SJSA1 (cell line): ENCODE data around the gene NXNL1. TPM values are rescaled to one million over a fixed set of nuclear protein-coding genes. Genes with fewer than 3 reads are reported as not detected.
"Not testable (repeated sequence)": the region's sequence is repeated elsewhere in the genome, so short reads cannot be mapped to it uniquely, and the experiment has no call there.

ENCODE experiments used
- DNase-seq, 2 experiments: peaks; one replicate each; pipeline ENCODE4 v3.0.0-alpha.2; 2015 to 2020; ENCODE audit warnings: low spot score in 2 of 2, low read depth in 1 of 2
- H3K27ac ChIP-seq: fragments of 250-450 bp; sonication (Bioruptor Pico); 2 replicates; pipeline ENCODE4 v1.5.1; 2020; ENCODE audit warnings: mild to moderate bottlenecking, moderate library complexity
- H3K27me3 ChIP-seq: fragments of 250-450 bp; sonication (Bioruptor Pico); replicated peaks from 2 replicates; pipeline ENCODE4 v1.5.1; 2020; ENCODE audit warnings: mild to moderate bottlenecking, moderate library complexity
- H3K36me3 ChIP-seq: fragments of 250-450 bp; sonication (Bioruptor Pico); 2 replicates; pipeline ENCODE4 v1.5.1; 2020; ENCODE audit warnings: mild to moderate bottlenecking
- H3K4me1 ChIP-seq: fragments of 250-450 bp; sonication (Bioruptor Pico); replicated peaks from 2 replicates; pipeline ENCODE4 v1.6.1; 2021; ENCODE audit warnings: mild to moderate bottlenecking
- H3K4me3 ChIP-seq: fragments of 250-450 bp; sonication (Bioruptor Pico); 2 replicates; pipeline ENCODE4 v1.5.1; 2020; ENCODE audit warnings: mild to moderate bottlenecking
- H3K9me3 ChIP-seq: fragments of 250-450 bp; sonication (Bioruptor Pico); replicated peaks from 2 replicates; pipeline ENCODE4 v1.5.1; 2020; ENCODE audit warnings: mild to moderate bottlenecking
- total RNA-seq: library from RNA; depleted of rRNA; stranded (reverse); fragments of >200 nt; shearing (Covaris generic); gene quantifications from 2 replicates; pipeline ENCODE4 v1.2.3, GENCODE V29; 2014; rRNA removed

The NXNL1 gene, protein sequence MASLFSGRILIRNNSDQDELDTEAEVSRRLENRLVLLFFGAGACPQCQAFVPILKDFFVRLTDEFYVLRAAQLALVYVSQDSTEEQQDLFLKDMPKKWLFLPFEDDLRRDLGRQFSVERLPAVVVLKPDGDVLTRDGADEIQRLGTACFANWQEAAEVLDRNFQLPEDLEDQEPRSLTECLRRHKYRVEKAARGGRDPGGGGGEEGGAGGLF
- not detected in 2 replicates for total RNA-seq

DNA sequence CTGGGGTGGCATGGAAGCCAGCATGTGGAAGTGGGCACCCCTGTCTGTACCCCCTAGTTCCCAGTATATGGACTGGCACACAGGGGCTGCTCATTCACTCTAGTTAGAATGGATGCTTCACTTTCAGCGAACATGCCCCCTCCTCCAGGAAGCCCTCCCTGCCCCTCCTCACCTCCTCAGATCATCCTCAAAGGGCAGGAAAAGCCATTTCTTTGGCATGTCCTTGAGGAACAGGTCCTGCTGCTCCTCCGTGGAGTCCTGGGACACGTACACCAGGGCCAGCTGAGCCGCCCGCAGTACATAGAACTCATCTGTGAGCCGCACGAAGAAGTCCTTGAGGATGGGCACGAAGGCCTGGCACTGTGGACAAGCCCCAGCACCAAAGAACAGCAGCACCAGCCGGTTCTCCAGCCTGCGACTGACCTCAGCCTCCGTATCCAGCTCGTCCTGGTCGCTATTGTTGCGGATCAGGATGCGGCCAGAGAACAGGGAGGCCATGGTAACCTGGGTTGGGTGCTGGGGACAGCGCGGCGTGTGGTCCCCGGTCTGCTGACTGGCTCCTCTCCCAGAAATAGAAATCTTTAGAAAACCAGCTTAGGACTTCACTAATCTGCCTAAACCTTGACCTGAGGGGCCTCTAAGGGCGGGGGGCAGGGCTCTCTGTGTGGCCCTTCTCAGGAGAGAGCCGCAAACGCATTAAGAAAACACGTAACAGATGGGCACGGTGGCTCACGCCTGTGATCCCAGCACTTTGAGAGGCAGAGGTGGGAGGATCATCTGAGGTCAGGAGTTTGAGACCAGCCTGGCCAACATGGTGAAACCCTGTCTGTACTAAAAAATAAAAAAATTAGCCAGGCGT lies at the start of gene NXNL1:
TSS of gene NXNL1 (minus strand) at position 555 of the 859 bp plus-strand sequence. CDS start at position 498, 57 bp downstream.
- Histone ChIP-seq H3K27ac (no peak within 1 kb of the TSS), H3K4me1 (peaks cover 4% of the 10 kb centered on the region; the same call in 1 of the 2 replicates), H3K36me3 (no peaks in the 10 kb centered on the region), H3K27me3 (peaks cover 24% of the 10 kb centered on the region), H3K4me3 (no peak within 1 kb of the TSS), H3K9me3 (no peaks in the 10 kb centered on the region)
- DNase-seq = no peak

DNA sequence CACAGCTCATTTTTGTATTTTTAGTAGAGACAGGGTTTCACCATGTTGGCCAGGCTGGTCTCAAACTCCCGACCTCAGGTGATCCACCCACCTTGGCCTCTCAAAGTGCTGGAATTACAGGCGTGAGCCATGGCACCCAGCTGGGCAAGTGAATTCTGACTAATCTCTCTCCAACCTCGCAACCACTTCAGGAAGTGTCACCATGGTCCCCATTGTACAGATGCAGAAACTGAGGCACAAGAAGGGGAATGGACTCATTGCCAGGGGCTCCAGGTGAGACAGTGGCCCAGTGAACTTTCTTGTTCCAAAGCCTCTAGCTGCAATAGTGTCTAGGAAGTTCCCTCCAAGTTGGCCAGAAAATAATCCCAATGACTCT lies 47.8 kb upstream of the NXNL1 start:
- peaks cover 22% of the 10 kb centered on the region for H3K36me3 ChIP-seq

DNA sequence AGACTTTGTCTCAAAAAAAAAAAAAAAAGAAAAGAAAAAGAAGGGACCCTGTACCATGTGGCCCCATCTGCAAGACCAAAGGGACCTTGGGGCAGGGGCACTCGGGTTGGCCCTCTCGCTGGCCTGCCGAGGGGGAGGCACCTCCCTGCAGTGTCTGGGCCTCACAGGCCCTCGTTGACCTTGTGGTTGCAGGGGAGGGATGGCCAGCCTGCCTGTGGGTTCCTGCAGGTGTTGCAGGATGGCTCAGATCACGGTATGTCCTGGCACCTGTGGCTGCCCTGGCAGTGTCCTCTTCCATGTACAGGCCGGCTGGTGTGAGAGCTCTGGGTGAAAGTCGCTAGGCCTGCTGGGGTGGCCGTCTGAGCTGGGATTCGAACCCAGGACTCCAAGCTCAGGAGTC lies 46.0 kb upstream of the NXNL1 start:
- H3K36me3 ChIP-seq = peaks cover 20% of the 10 kb centered on the region
- H3K9me3 ChIP-seq = no peaks in the 10 kb centered on the region
- no peak overlapping the region for H3K27ac ChIP-seq

More for the DNA sequence above, 47.8 kb upstream of the NXNL1 start:
- H3K27ac ChIP-seq = peak overlapping the region; percentile 75
- not testable (repeated sequence) for H3K4me3 ChIP-seq, DNase-seq, H3K27me3 ChIP-seq, H3K9me3 ChIP-seq
- H3K4me1 ChIP-seq = peaks cover 28% of the 10 kb centered on the region

DNA sequence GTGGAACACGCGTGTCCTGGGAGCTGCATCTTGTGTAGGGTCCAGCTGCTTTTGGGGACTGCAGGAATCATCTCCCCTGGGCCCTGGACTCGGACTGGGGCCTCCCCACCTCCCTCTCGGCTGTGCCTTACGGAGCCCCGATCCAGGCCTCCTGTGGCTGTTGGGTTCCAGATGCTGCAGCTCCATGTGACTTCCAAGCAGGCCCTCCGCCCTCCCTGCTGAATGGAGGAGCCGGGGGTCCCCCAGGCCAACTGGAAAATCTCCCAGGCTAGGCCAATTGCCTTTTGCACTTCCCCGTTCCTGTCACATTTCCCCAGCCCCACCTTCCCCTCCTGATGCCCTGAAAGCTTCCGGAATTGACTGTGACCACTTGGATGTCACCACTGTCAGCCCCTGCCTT lies 44.5 kb upstream of the NXNL1 start:
- peaks cover 25% of the 10 kb centered on the region for H3K36me3 ChIP-seq
- no peak overlapping the region for H3K4me3 ChIP-seq
- peaks cover 17% of the 10 kb centered on the region for H3K4me1 ChIP-seq
- DNase-seq = no peak
- H3K27ac ChIP-seq = no peak overlapping the region
- no peaks in the 10 kb centered on the region for H3K27me3 ChIP-seq
- no peaks in the 10 kb centered on the region for H3K9me3 ChIP-seq

More for the DNA sequence above, 46.0 kb upstream of the NXNL1 start:
- Histone ChIP-seq H3K4me3 (no peak overlapping the region), H3K27me3 (no peaks in the 10 kb centered on the region), H3K4me1 (peaks cover 21% of the 10 kb centered on the region)
- DNase-seq = no peak

DNA sequence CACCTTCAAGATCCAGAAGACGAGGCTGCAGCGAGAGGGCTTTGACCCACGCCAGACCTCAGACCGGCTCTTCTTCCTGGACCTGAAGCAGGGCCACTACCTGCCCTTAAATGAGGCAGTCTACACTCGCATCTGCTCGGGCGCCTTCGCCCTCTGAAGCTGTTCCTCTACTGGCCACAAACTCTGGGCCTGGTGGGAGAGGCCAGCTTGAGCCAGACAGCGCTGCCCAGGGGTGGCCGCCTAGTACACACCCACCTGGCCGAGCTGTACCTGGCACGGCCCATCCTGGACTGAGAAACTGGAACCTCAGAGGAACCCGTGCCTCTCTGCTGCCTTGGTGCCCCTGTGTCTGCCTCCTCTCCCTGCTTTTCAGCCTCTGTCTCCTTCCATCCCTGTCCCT lies 43.7 kb upstream of the NXNL1 start:
- no peak for DNase-seq
- Histone ChIP-seq H3K27ac (no peak overlapping the region), H3K4me1 (peaks cover 12% of the 10 kb centered on the region), H3K4me3 (no peak overlapping the region), H3K36me3 (peaks cover 20% of the 10 kb centered on the region), H3K9me3 (no peaks in the 10 kb centered on the region), H3K27me3 (no peaks in the 10 kb centered on the region)

DNA sequence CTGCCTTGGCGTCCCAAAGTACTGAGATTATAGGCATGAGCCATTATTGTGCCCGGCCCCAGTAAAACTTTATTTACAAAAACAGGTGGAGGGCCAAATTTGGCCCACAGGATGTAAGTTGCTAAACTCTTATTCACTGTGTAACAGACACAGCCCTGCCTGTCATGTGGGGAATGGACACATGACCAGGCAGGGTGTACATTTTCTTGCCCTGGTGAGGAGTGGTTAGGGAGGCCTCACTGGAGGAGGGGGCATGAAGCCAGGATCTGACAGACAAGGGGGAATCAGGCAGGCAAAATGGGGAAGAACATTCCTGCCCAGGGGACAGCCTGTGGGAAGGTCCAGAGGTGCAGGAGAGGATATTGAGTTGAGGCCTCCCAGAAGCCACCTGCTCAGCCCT lies 43.3 kb upstream of the NXNL1 start:
- H3K36me3 ChIP-seq = peaks cover 20% of the 10 kb centered on the region

DNA sequence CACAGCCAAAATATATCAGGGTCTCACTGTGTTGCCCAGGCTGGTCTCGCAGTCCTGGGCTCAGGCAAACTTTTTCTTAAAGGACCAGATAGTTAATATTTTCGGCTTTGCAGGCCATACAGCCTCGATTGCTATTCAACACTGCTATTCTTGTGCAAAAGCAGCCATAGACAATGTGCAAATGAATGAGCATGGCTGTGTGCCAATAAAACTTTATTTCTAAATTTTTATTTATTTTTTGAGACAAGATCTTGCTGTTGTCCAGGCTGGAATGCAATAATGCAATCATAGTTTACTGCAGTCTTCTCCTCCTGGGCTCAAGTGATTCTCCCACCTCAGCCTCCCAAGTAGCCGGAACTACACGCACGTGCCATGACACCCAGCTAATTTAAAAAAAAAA lies 42.5 kb upstream of the NXNL1 start:
- peaks cover 17% of the 10 kb centered on the region for H3K36me3 ChIP-seq
- peaks cover 7% of the 10 kb centered on the region for H3K4me1 ChIP-seq
- H3K27ac ChIP-seq = no peak overlapping the region
- no peak overlapping the region for H3K4me3 ChIP-seq
- no peaks in the 10 kb centered on the region for H3K9me3 ChIP-seq
- H3K27me3 ChIP-seq = no peaks in the 10 kb centered on the region
- DNase-seq = no peak

More for the DNA sequence above, 43.3 kb upstream of the NXNL1 start:
- DNase-seq = no peak
- H3K9me3 ChIP-seq = no peaks in the 10 kb centered on the region
- H3K4me3 ChIP-seq = no peak overlapping the region
- H3K4me1 ChIP-seq = peaks cover 12% of the 10 kb centered on the region
- H3K27ac ChIP-seq = no peak overlapping the region
- H3K27me3 ChIP-seq = no peaks in the 10 kb centered on the region

DNA sequence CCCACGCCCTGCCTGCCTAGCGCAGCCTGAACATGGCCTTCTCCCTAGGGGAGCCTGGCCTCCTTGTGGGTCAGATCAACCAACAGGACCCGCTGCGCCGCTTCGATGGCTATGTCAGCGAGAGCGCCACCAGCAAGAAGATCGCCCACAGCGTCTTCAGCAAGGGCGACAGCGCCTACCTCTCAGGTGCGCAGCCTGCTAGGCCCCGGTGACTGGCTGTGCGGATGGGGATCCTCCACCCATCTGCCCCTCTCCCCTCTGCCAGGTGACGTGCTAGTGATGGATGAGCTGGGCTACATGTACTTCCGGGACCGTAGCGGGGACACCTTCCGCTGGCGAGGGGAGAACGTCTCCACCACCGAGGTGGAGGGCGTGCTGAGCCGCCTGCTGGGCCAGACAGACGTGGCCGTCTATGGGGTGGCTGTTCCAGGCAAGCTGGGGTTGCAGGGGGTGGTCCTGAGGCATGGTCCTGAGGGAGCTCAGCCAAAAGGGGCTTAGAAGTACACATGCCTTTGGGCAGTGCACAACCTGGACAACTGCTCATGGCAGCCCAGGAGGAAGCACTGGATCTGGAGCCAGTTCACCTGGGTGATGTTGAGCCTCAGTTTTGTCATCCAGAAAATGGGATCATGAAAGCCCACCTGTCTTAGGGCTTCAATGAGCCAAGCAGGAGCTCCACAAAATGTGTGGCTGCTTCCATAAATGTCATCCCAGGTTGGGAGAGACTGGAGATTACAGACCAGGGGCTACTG lies 39.9 kb upstream of the NXNL1 start:
- H3K4me1 ChIP-seq = no peaks in the 10 kb centered on the region
- no peaks in the 10 kb centered on the region for H3K9me3 ChIP-seq
- no peaks in the 10 kb centered on the region for H3K27me3 ChIP-seq
- no peak overlapping the region for H3K27ac ChIP-seq
- peaks cover 17% of the 10 kb centered on the region for H3K36me3 ChIP-seq
- H3K4me3 ChIP-seq = no peak overlapping the region
- DNase-seq = no peak

DNA sequence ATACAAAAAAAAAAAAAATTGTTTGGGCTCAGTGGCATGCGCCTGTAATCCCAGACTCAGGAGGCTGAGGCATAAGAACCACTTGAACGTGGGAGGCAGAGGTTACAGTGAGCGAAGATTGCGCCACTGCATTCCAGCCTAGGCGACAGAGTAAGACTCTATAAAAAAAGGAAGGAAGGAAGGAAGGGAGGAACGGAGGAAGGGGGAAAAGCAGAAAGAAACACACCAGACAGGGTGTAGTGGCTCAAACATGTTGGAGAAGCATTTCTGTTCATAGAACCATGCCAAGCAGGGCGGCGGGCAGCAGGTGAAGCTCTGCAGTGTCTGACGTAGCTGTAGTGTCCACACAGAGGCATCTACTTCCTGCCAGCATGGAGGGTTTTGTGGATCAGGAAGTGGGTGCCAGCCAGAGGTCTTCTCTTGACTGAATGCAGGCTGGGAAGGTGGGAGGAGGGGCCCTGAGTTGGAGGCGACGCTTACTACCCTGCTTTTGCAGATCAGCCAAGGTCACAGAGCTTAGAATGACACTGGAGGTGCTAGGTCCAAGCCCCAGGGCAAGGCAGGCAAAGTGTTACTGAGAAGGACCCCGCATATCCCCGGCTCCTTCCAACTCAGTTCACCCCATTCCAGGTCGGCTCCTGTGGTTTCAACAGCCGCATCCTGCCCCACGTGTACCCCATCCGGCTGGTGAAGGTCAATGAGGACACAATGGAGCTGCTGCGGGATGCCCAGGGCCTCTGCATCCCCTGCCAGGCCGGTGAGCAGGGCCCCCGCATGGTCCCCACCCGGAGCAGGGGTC lies 39.1 kb upstream of the NXNL1 start:
- DNase-seq = no peak
- H3K27ac ChIP-seq = no peak overlapping the region
- H3K4me3 ChIP-seq = no peak overlapping the region
- no peaks in the 10 kb centered on the region for H3K27me3 ChIP-seq
- H3K36me3 ChIP-seq = peaks cover 13% of the 10 kb centered on the region
- no peaks in the 10 kb centered on the region for H3K9me3 ChIP-seq
- H3K4me1 ChIP-seq = no peaks in the 10 kb centered on the region

DNA sequence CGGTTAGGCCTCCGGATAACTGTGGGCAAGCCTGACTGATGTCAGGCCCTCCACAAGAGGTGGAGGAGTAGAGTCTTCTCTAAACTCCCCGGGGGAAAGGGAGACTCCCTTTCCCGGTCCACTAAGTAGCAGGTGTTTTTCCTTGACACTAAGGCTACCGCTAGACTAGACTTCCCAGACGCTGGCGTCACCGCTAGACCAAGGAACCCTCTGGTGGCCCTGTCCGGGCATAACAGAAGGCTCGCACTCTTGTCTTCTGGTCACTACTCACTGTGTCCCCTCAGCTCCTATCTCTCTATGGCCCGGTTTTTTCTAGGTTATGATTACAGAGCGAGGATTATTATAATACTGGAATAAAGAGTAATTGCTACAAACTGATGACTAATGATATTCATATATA lies 38.3 kb upstream of the NXNL1 start:
- DNase-seq, H3K27me3 ChIP-seq, H3K4me1 ChIP-seq, H3K27ac ChIP-seq, H3K4me3 ChIP-seq, H3K9me3 ChIP-seq: not testable (repeated sequence)
- H3K36me3 ChIP-seq = peaks cover 13% of the 10 kb centered on the region

DNA sequence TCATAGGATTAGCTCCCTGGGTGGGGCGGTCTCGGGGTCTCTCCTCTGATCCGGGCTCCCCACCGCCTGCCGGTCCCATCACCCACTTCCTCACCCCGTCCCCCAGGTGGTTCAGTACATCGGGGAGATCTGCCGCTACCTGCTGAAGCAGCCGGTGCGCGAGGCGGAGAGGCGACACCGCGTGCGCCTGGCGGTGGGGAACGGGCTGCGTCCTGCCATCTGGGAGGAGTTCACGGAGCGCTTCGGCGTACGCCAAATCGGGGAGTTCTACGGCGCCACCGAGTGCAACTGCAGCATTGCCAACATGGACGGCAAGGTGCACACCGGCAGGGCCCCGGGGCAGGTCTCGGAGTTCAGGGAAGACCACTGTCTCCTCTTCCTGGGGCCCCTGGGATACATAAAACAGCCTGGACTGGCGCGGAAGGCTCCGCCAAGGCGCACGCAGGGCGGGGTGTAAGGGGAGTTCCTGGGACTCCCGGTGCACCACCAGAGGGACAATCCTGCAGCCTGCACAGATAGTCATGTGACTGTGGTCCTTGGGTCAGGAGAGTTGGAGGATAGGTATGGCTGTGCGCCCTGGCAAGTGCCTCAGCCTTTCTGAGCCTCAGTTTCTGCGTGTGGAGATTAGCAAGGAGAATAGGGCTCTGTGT lies 36.5 kb upstream of the NXNL1 start:
- Histone ChIP-seq H3K36me3 (peaks cover 13% of the 10 kb centered on the region), H3K27ac (no peak overlapping the region), H3K4me3 (no peak overlapping the region), H3K4me1 (no peaks in the 10 kb centered on the region), H3K27me3 (no peaks in the 10 kb centered on the region), H3K9me3 (no peaks in the 10 kb centered on the region)
- DNase-seq = no peak

DNA sequence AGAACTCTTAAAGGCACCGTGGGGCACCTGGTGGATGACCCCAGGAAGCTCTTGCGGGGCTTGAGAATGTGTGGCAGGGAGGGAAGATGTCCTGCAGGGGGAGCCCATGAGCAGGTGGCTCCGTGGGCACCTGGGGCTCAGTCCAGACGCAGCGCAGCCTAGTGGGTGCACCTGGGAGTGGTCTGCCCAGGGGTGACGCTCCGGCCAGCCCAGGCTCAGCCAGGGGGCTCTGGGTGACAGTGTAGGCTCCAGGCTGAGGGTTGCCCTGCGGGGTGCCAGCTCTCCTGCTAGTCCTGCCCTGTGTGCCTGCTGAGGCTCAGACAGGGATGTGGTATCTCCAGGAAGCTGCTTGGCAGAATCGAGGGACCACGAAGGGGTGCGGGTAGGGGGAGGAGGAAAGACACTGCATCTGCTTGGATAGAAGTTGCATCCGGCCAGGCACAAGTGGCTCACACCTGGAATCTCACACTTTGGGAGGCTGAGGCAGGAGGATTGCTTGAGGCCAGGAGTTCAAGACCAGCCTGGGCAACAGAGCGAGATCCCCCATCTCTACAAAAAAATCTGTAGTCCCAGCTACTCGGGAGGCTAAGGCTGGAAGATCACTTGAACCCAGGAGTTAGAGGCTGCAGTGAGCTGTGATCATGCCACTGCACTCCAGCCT lies 35.7 kb upstream of the NXNL1 start:
- Histone ChIP-seq H3K27ac (no peak overlapping the region), H3K4me1 (no peaks in the 10 kb centered on the region), H3K4me3 (no peak overlapping the region), H3K36me3 (peaks cover 13% of the 10 kb centered on the region), H3K9me3 (no peaks in the 10 kb centered on the region), H3K27me3 (no peaks in the 10 kb centered on the region)
- DNase-seq = peak; percentile 53 to 74
